Tibial nerve (tissue), 4 donors: ENCODE data around the gene CCDC197.

ENCODE experiments used
- CTCF ChIP-seq, 5 experiments: fragments of 200-600 bp in 3 of 5; fragments of 450-650 bp in 2 of 5; sonication (generic) in 3 of 5; IDR thresholded peaks; one replicate each; pipeline ENCODE4 v1.5.1; 2016 to 2019; ENCODE audit warnings: antibody characterized with exemption in 5 of 5, mild to moderate bottlenecking in 3 of 5, moderate library complexity in 2 of 5
- EP300 ChIP-seq, 2 donors: sonication (generic); formaldehyde crosslinking; IDR thresholded peaks; one replicate each; pipeline ENCODE4 v1.6.1; 2017; ENCODE audit warnings: antibody characterized with exemption in 2 of 2, mild to moderate bottlenecking in 1 of 2
- POLR2A ChIP-seq, 2 donors: fragments of 450-650 bp; IDR thresholded peaks; one replicate each; pipeline ENCODE4 v1.6.1; 2017; ENCODE audit warnings: antibody characterized with exemption in 2 of 2, mild to moderate bottlenecking in 2 of 2, moderate library complexity in 2 of 2

- TF ChIP-seq CTCF (IDR thresholded peaks at IDR 0.05) (no peak), POLR2A (IDR thresholded peaks at IDR 0.05) (no peak), EP300 (IDR thresholded peaks at IDR 0.05) (no peak)
Observed at GRCh38 chr14:93949511-93950075, 47.5 kb upstream of the CCDC197 start.
